DND-41 (cell line): ENCODE measurements around the gene MS4A12.

Experiments used
- EZH2 ChIP-seq: IDR thresholded peaks from 3 replicates; pipeline ENCODE4 v1.6.1; 2012; ENCODE audit warnings: borderline replicate concordance, low read depth, mild to moderate bottlenecking, moderate library complexity, low read length, inconsistent platforms; ENCODE audit not compliant: severe bottlenecking
- TF ChIP-seq, protein P1 (sequence below): IDR thresholded peaks from 2 replicates; pipeline ENCODE4 v1.5.1; 2012; ENCODE audit warnings: borderline replicate concordance, low read length, moderate library complexity, mild to moderate bottlenecking; ENCODE audit not compliant: poor library complexity, severe bottlenecking; ENCODE audit errors: extremely low read depth

DNA sequence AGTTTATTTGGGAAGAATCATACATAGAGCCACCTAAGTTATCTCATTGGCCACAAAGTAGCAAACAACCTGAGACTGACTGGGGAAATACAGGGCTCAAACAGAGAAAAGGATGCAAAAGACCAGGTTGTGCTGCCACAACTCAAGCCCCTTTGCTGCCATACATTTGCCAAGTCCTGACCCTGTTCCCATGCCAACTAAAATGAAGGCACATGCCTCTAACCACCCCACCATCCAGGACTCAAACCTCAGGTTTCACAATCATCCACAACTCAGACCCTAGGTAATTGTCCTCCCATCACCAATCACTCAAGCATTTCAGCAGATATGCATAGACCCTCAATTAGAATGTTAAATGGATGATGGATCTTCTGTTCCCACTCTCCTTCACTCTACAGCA is 38.4 kb upstream of the MS4A12 start:
- TF ChIP-seq, protein P1, sequence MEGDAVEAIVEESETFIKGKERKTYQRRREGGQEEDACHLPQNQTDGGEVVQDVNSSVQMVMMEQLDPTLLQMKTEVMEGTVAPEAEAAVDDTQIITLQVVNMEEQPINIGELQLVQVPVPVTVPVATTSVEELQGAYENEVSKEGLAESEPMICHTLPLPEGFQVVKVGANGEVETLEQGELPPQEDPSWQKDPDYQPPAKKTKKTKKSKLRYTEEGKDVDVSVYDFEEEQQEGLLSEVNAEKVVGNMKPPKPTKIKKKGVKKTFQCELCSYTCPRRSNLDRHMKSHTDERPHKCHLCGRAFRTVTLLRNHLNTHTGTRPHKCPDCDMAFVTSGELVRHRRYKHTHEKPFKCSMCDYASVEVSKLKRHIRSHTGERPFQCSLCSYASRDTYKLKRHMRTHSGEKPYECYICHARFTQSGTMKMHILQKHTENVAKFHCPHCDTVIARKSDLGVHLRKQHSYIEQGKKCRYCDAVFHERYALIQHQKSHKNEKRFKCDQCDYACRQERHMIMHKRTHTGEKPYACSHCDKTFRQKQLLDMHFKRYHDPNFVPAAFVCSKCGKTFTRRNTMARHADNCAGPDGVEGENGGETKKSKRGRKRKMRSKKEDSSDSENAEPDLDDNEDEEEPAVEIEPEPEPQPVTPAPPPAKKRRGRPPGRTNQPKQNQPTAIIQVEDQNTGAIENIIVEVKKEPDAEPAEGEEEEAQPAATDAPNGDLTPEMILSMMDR, result no peak
- no peak for TF ChIP-seq EZH2
